K562 (cell line): ENCODE results near the gene PPP6R1. TPM values are rescaled to one million over a fixed set of nuclear protein-coding genes. Genes with fewer than 3 reads are reported as not detected.

Experiments used
- ATAC-seq: fragments of 200-7000 bp; cut with Tn5 transposase; 3 replicates; pipeline ENCODE4 v1.9.1; 2020; ENCODE audit warnings: moderate library complexity
- BruUV-seq: library from RNA; stranded (reverse); fragments of 400-500 nt; replicated peaks from 2 replicates; lab custom pipeline; 2021; lab: Mats Ljungman, UMichigan
- CTCF ChIA-PET: fragments of 300-600 bp; formaldehyde crosslinking; extraction: SDS; loops from one replicate; lab custom pipeline; 2021; ENCODE audit warnings: low intra/inter-chr PET ratio; lab: Yijun Ruan, JAX
- POLR2A ChIA-PET: fragments of 300-600, 350-650 bp; sonication (Branson Sonifier 250); formaldehyde crosslinking; extraction: SDS; loops from one replicate; lab custom pipeline; 2021; ENCODE audit warnings: antibody characterized with exemption, inconsistent platforms; lab: Yijun Ruan, JAX
- DNase-seq, 4 experiments: peaks; one replicate each; pipeline versions ENCODE4 v3.0.0 to v3.0.0-alpha.2; 2011 to 2018; ENCODE audit warnings: low spot score in 3 of 4, mixed read lengths in 3 of 4; ENCODE audit errors: extremely low read depth in 1 of 4
- FAIRE-seq: peaks from 2 replicates; lab custom pipeline; 2011; peaks lifted over from hg19 to GRCh38; lab: Jason Lieb, UNC
- H2AFZ ChIP-seq: 2 replicates; pipeline ENCODE4 v1.6.0; 2011; ENCODE audit warnings: low read depth, low read length, control low read depth, inconsistent platforms
- H3K27ac ChIP-seq: fragments of 200-600 bp; 3 replicates; pipeline ENCODE4 v1.8.0; 2011; ENCODE audit warnings: low read depth, mild to moderate bottlenecking, control low read depth, inconsistent platforms, low read length, moderate library complexity, mixed read lengths; ENCODE audit errors: extremely low read depth
- H3K27me3 ChIP-seq, 2 experiments: fragments of 300-600 bp in 1 of 2; 2 replicates in 1 of 2; 3 replicates in 1 of 2; pipeline versions ENCODE4 v1.6.0 to v1.8.0; 2011; ENCODE audit warnings: inconsistent platforms in 2 of 2, low read length in 2 of 2, mild to moderate bottlenecking in 1 of 2, mixed read lengths in 1 of 2, moderate library complexity in 1 of 2; ENCODE audit not compliant: control insufficient read depth in 2 of 2, insufficient read depth in 2 of 2
- H3K36me3 ChIP-seq: fragments of 300-600 bp; 3 replicates; pipeline ENCODE4 v1.8.0; 2011; ENCODE audit warnings: mild to moderate bottlenecking, low read length, inconsistent platforms; ENCODE audit not compliant: control insufficient read depth, insufficient read depth
- H3K4me1 ChIP-seq, 2 experiments: fragments of 200-600 bp in 1 of 2; replicated peaks in 1 of 2; 2 replicates in 1 of 2; 3 replicates in 1 of 2; pipeline versions ENCODE4 v1.5.1 to v1.8.0; 2011; ENCODE audit warnings: inconsistent platforms in 2 of 2, low read length in 2 of 2, mild to moderate bottlenecking in 1 of 2, mixed read lengths in 1 of 2, moderate library complexity in 1 of 2; ENCODE audit not compliant: control insufficient read depth in 2 of 2, insufficient read depth in 2 of 2
- H3K4me2 ChIP-seq: 2 replicates; pipeline ENCODE4 v1.6.1; 2011; ENCODE audit warnings: low read length, control low read depth, inconsistent platforms, mixed read lengths; ENCODE audit not compliant: insufficient read depth
- H3K4me3 ChIP-seq: fragments of 200-600 bp; sonication (generic), shearing (Covaris generic); 2 replicates; pipeline ENCODE4 v1.5.1; 2016; ENCODE audit warnings: control low read depth, inconsistent platforms
- H3K79me2 ChIP-seq: fragments of 200-600 bp; 3 replicates; pipeline ENCODE4 v1.8.0; 2011; ENCODE audit warnings: low read length, inconsistent platforms; ENCODE audit not compliant: control insufficient read depth, insufficient read depth
- H3K9ac ChIP-seq, 2 experiments: 2 replicates each; pipeline versions ENCODE4 v1.6.0 to v1.6.1; 2011; ENCODE audit warnings: low read depth in 2 of 2, low read length in 2 of 2, control low read depth in 1 of 2, inconsistent platforms in 1 of 2, mild to moderate bottlenecking in 1 of 2, mixed read lengths in 1 of 2; ENCODE audit not compliant: insufficient read depth in 1 of 2
- H3K9me1 ChIP-seq: one replicate; pipeline ENCODE4 v1.6.0; 2011; ENCODE audit warnings: inconsistent platforms, mild to moderate bottlenecking, low read length, moderate library complexity; ENCODE audit not compliant: control insufficient read depth, insufficient read depth
- H3K9me3 ChIP-seq: replicated peaks from 2 replicates; pipeline ENCODE4 v1.5.1; 2011; ENCODE audit warnings: low read depth, low read length, inconsistent platforms; ENCODE audit not compliant: control insufficient read depth, insufficient read depth
- H4K20me1 ChIP-seq: replicated peaks from 2 replicates; pipeline ENCODE4 v1.6.1; 2011; ENCODE audit warnings: low read length, inconsistent platforms, mixed read lengths; ENCODE audit not compliant: control insufficient read depth, insufficient read depth
- KLF16 ChIP-seq: IDR thresholded peaks from 2 replicates; pipeline ENCODE4 v1.6.1; 2016; ENCODE audit warnings: antibody characterized with exemption
- RCOR1 ChIP-seq, 2 experiments: IDR thresholded peaks; 2 replicates each; pipeline ENCODE4 v1.6.1; 2012; ENCODE audit warnings: low read depth in 2 of 2, low read length in 2 of 2, borderline replicate concordance in 1 of 2, improper control_type of control experiment in 1 of 2
- ZNF282 ChIP-seq: sonication (generic); formaldehyde crosslinking; IDR thresholded peaks from 2 replicates; pipeline ENCODE4 v1.8.1; 2023; ENCODE audit warnings: missing genetic modification reagents
- WGBS: fragments of 100-300 bp; shearing (Covaris generic); methylation state at CpG from one replicate; pipeline ENCODE4 v1.1.6; 2016; ENCODE audit warnings: low coverage, mixed read lengths; ENCODE audit not compliant: insufficient coverage; ENCODE audit errors: missing lambda C conversion rate; 5-methylcytosine and 5-hydroxymethylcytosine counted together
- in situ Hi-C: fragments of 300-500 bp; cut with MboI; formaldehyde crosslinking; loops from 4 replicates; pipeline ENCODE4 v1.15.0; 2018; ENCODE audit warnings: inconsistent platforms, mixed read lengths
- intact Hi-C: fragments of 100-400 bp; cut with micrococcal nuclease; formaldehyde crosslinking; loops from 2 replicates; pipeline ENCODE4 v1.14.2; 2022
- polyA plus RNA-seq, 8 experiments: library from polyadenylated mRNA; depleted of rRNA in 4 of 8; stranded (reverse) in 5 of 8; unstranded in 3 of 8; fragments of >200 nt; fragmentation: Nextera tagmentation in 2 of 8; fragmentation: Illumina TruSeq in 1 of 8; extraction: Ambion mirVana in 2 of 8; extraction: Trizol in 1 of 8; gene quantifications; 2 replicates each; pipeline versions ENCODE4 v1.2.1 to v1.2.3, GENCODE V29; 2011 to 2014; ENCODE audit warnings: inconsistent platforms in 1 of 8, missing spikeins in 1 of 8
- total RNA-seq, 7 experiments: library from RNA; depleted of rRNA in 6 of 7; stranded (reverse); fragments of >200 nt in 6 of 7; fragmentation: Illumina TruSeq in 2 of 7; extraction: Trizol in 2 of 7; gene quantifications; 2 replicates each; pipeline versions ENCODE4 v1.2.1 to v1.2.3, GENCODE V29; 2011 to 2021; ENCODE audit warnings: low replicate concordance in 1 of 7
- TF ChIP-seq, protein P1 (sequence below): fragments of 450-650 bp; IDR thresholded peaks from 2 replicates; pipeline ENCODE4 v1.6.1; 2016; ENCODE audit warnings: mild to moderate bottlenecking, moderate library complexity

The PPP6R1 gene
- total and polyA plus RNA-seq, 9 of the 15 experiments (the other 6 are each of a cell fraction or from before 2014, with no cell fraction given) = 0.48 to 135 (median 37.2) TPM

DNA sequence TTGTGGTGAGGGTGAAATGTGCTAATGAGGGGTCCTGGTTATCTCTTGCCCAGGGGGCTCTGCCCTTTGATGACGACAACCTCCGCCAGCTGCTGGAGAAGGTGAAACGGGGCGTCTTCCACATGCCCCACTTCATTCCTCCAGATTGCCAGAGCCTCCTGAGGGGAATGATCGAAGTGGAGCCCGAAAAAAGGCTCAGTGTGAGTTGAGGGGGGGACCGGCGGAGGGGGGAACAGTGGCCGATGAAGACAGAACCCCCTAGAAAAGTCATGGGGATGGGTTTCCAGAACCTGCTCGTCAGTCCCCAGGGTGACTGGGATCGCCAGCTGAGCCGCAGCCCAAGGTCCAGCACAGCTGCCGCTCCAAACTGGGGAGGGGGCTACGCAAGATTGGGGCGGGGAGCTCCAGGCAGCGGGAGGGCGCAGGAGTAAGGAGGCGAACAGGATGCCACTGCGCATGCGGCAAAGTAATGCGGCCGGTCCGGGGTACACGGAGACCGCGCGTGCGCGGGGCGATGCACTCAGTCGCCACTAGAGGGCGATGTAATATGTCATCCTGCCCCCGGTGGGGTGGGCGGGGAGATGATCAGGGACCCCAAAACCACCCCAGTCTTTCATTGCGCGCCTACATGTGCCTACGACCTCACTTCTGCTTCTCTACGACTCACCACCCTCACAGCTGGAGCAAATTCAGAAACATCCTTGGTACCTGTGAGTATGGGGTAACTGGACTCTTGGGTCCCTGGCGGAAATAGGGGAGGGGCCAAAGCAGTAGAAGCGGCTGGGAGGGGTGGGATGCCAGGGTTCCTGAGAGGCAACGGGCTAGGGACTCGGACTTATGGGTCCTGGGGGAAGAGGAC, 42.9 kb upstream of the PPP6R1 start:
- peak overlapping the region; percentile 94 for H2AFZ ChIP-seq
- H3K27me3 ChIP-seq = no peaks in the 10 kb centered on the region
- ChIA-PET POLR2A (interaction anchor here (0.6 to 2.0 kb wide), 9 partner anchors 13 to 106 kb away, joined by 3 to 11 read pairs (median 3); partner anchors contain the start of genes PPP6R1 and UBE2S), CTCF (interaction anchor here (0.7 kb wide), 1 partner anchor 165 kb away, joined by 3 read pairs; no protein-coding TSS in a partner anchor)
- in situ Hi-C loops = no loop called here
- peak overlapping the region; percentile 51 to 88 for H3K9ac ChIP-seq
- intact Hi-C loops = loop anchor here (5.0 kb wide), 2 partner anchors 36 to 86 kb away; partner anchors contain the start of genes KMT5C and RPL28
- H4K20me1 ChIP-seq = no peaks in the 10 kb centered on the region
- peak; percentile 81 for FAIRE-seq
- peak; percentile 83 for ATAC-seq
- peak; percentile 94 to 99 (median 99) for DNase-seq
- peak overlapping the region; percentile 50 for H3K27ac ChIP-seq
- H3K4me2 ChIP-seq = peak overlapping the region; percentile 81
- peaks cover 5% of the 10 kb centered on the region; the same call in 1 of the 3 replicates for H3K36me3 ChIP-seq
- H3K9me3 ChIP-seq = no peaks in the 10 kb centered on the region; the same call in 1 of the 2 replicates
- BruUV-seq = no TSS peak
- WGBS = 15% methylated on average over 29 of the region's 42 CpGs
- no peaks in the 10 kb centered on the region for H3K9me1 ChIP-seq
- H3K4me3 ChIP-seq = peak overlapping the region; percentile 41
- H3K4me1 ChIP-seq = peaks cover 17 to 57% of the 10 kb centered on the region in 2 experiments; a peak in 4 of 5 replicates
- H3K79me2 ChIP-seq = no peaks in the 10 kb centered on the region
- 0 out of 4 replicates have a peak, but pooled peaks of 1 of the 2 experiments have one; percentile 50 for TF ChIP-seq RCOR1 (IDR thresholded peaks at IDR 0.05; ENCODE audit: borderline replicate concordance in 1 of 2, low read depth in 2 of 2, low read length in 2 of 2)
- TF ChIP-seq ZNF282 = no peak
- TF ChIP-seq KLF16 = 0 out of 2 replicates have a peak, but pooled peaks have one; percentile 22
- TF ChIP-seq, protein P1, sequence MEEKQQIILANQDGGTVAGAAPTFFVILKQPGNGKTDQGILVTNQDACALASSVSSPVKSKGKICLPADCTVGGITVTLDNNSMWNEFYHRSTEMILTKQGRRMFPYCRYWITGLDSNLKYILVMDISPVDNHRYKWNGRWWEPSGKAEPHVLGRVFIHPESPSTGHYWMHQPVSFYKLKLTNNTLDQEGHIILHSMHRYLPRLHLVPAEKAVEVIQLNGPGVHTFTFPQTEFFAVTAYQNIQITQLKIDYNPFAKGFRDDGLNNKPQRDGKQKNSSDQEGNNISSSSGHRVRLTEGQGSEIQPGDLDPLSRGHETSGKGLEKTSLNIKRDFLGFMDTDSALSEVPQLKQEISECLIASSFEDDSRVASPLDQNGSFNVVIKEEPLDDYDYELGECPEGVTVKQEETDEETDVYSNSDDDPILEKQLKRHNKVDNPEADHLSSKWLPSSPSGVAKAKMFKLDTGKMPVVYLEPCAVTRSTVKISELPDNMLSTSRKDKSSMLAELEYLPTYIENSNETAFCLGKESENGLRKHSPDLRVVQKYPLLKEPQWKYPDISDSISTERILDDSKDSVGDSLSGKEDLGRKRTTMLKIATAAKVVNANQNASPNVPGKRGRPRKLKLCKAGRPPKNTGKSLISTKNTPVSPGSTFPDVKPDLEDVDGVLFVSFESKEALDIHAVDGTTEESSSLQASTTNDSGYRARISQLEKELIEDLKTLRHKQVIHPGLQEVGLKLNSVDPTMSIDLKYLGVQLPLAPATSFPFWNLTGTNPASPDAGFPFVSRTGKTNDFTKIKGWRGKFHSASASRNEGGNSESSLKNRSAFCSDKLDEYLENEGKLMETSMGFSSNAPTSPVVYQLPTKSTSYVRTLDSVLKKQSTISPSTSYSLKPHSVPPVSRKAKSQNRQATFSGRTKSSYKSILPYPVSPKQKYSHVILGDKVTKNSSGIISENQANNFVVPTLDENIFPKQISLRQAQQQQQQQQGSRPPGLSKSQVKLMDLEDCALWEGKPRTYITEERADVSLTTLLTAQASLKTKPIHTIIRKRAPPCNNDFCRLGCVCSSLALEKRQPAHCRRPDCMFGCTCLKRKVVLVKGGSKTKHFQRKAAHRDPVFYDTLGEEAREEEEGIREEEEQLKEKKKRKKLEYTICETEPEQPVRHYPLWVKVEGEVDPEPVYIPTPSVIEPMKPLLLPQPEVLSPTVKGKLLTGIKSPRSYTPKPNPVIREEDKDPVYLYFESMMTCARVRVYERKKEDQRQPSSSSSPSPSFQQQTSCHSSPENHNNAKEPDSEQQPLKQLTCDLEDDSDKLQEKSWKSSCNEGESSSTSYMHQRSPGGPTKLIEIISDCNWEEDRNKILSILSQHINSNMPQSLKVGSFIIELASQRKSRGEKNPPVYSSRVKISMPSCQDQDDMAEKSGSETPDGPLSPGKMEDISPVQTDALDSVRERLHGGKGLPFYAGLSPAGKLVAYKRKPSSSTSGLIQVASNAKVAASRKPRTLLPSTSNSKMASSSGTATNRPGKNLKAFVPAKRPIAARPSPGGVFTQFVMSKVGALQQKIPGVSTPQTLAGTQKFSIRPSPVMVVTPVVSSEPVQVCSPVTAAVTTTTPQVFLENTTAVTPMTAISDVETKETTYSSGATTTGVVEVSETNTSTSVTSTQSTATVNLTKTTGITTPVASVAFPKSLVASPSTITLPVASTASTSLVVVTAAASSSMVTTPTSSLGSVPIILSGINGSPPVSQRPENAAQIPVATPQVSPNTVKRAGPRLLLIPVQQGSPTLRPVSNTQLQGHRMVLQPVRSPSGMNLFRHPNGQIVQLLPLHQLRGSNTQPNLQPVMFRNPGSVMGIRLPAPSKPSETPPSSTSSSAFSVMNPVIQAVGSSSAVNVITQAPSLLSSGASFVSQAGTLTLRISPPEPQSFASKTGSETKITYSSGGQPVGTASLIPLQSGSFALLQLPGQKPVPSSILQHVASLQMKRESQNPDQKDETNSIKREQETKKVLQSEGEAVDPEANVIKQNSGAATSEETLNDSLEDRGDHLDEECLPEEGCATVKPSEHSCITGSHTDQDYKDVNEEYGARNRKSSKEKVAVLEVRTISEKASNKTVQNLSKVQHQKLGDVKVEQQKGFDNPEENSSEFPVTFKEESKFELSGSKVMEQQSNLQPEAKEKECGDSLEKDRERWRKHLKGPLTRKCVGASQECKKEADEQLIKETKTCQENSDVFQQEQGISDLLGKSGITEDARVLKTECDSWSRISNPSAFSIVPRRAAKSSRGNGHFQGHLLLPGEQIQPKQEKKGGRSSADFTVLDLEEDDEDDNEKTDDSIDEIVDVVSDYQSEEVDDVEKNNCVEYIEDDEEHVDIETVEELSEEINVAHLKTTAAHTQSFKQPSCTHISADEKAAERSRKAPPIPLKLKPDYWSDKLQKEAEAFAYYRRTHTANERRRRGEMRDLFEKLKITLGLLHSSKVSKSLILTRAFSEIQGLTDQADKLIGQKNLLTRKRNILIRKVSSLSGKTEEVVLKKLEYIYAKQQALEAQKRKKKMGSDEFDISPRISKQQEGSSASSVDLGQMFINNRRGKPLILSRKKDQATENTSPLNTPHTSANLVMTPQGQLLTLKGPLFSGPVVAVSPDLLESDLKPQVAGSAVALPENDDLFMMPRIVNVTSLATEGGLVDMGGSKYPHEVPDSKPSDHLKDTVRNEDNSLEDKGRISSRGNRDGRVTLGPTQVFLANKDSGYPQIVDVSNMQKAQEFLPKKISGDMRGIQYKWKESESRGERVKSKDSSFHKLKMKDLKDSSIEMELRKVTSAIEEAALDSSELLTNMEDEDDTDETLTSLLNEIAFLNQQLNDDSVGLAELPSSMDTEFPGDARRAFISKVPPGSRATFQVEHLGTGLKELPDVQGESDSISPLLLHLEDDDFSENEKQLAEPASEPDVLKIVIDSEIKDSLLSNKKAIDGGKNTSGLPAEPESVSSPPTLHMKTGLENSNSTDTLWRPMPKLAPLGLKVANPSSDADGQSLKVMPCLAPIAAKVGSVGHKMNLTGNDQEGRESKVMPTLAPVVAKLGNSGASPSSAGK = no peak
